Measurements from ENCODE around the gene CHRM4. TPM values are rescaled to one million over a fixed set of nuclear protein-coding genes. Genes with fewer than 3 reads are reported as not detected.

The CHRM4 gene
- polyA plus RNA-seq (2011; rRNA removed) (0.11 TPM in 1 of 2 replicates, not detected in the other), polyA minus RNA-seq (2011; rRNA and poly(A)+ RNA removed) (not detected in 2 replicates)

- peak within 1 kb of the TSS; percentile 48 for H3K4me3 ChIP-seq (ENCODE audit: low read depth, low read length)
- peak; percentile 48 for TF ChIP-seq CTCF (IDR thresholded peaks at IDR 0.05; ENCODE audit: low read depth, low read length)
- no peak within 1 kb of the TSS for H3K27ac ChIP-seq (ENCODE audit: low read depth, low read length)
- no peak for DNase-seq (ENCODE audit: low read depth, low spot score)
- ChIA-PET POLR2A (interaction anchor here (0.5 to 1.2 kb wide), 5 partner anchors 11 to 111 kb away, joined by 3 to 6 read pairs (median 4); partner anchors contain the start of genes DGKZ and MDK), CTCF (interaction anchor here (0.5 to 2.0 kb wide), 16 partner anchors 9 to 225 kb away, joined by 3 to 17 read pairs (median 4); partner anchors contain the start of genes ATG13 and HARBI1)
- peaks cover 4% of the 10 kb centered on the region; the same call in 1 of the 2 replicates for H3K9me3 ChIP-seq (ENCODE audit: control insufficient read depth, insufficient read depth, low read length)
- H3K27me3 ChIP-seq (ENCODE audit: control insufficient read depth, insufficient read depth, low read length): peaks cover 29% of the 10 kb centered on the region
Observed at GRCh38 chr11:46391578-46392420, at the start of gene CHRM4. Gene CHRM4 (minus strand): TSS chr11:46391776. CDS start chr11:46386557, 5,219 bp downstream.

- Histone ChIP-seq H3K27me3 (ENCODE audit: control insufficient read depth, insufficient read depth, low read length) (no peaks in the 10 kb centered on the region), H3K27ac (ENCODE audit: low read depth, low read length) (no peak overlapping the region), H3K9me3 (ENCODE audit: control insufficient read depth, insufficient read depth, low read length) (no peaks in the 10 kb centered on the region), H3K4me3 (ENCODE audit: low read depth, low read length) (no peak overlapping the region)
- DNase-seq (ENCODE audit: low read depth, low spot score): no peak
- TF ChIP-seq CTCF (IDR thresholded peaks at IDR 0.05; ENCODE audit: low read depth, low read length): no peak
- ChIA-PET CTCF (interaction anchor here (1.2 to 1.7 kb wide), 4 partner anchors 8 to 84 kb away, joined by 3 to 7 read pairs (median 3); no protein-coding TSS in a partner anchor), POLR2A (no interaction called here)
Observed at GRCh38 chr11:46438211-46438610, 46.6 kb upstream of the CHRM4 start.

- TF ChIP-seq CTCF (IDR thresholded peaks at IDR 0.05; ENCODE audit: low read depth, low read length): no peak
- Histone ChIP-seq H3K4me3 (ENCODE audit: low read depth, low read length) (no peak overlapping the region), H3K27ac (ENCODE audit: low read depth, low read length) (no peak overlapping the region), H3K9me3 (ENCODE audit: control insufficient read depth, insufficient read depth, low read length) (no peaks in the 10 kb centered on the region), H3K27me3 (ENCODE audit: control insufficient read depth, insufficient read depth, low read length) (no peaks in the 10 kb centered on the region)
- POLR2A ChIA-PET: no interaction called here
- CTCF ChIA-PET: interaction anchor here (0.6 to 1.7 kb wide), 8 partner anchors 9 to 92 kb away, joined by 3 to 10 read pairs (median 3); partner anchors contain the start of gene CHRM4
- DNase-seq (ENCODE audit: low read depth, low spot score): no peak
Observed at GRCh38 chr11:46437122-46437689, 45.6 kb upstream of the CHRM4 start.

GRCh38 chr11:46436113-46436512 is 44.5 kb upstream of the CHRM4 start:
- no peaks in the 10 kb centered on the region for H3K9me3 ChIP-seq (ENCODE audit: control insufficient read depth, insufficient read depth, low read length)
- ChIA-PET CTCF (interaction anchor here (1.6 kb wide), 1 partner anchor 93 kb away, joined by 10 read pairs; no protein-coding TSS in a partner anchor), POLR2A (no interaction called here)
- no peak for DNase-seq (ENCODE audit: low read depth, low spot score)
- no peaks in the 10 kb centered on the region for H3K27me3 ChIP-seq (ENCODE audit: control insufficient read depth, insufficient read depth, low read length)
- H3K4me3 ChIP-seq (ENCODE audit: low read depth, low read length): no peak overlapping the region
- no peak overlapping the region for H3K27ac ChIP-seq (ENCODE audit: low read depth, low read length)
- TF ChIP-seq CTCF (IDR thresholded peaks at IDR 0.05; ENCODE audit: low read depth, low read length): no peak
